Astrocyte (in vitro differentiated cells and primary cell): ENCODE data around the gene DYNLT2B.

Source experiments
- CTCF ChIP-seq: IDR thresholded peaks from 2 replicates; pipeline ENCODE4 v1.5.1; 2011; ENCODE audit warnings: low read depth, mild to moderate bottlenecking, inconsistent platforms, low read length, moderate library complexity; ENCODE audit not compliant: insufficient read depth
- EZH2 ChIP-seq: IDR thresholded peaks from 2 replicates; pipeline ENCODE4 v1.6.1; 2012; ENCODE audit warnings: mild to moderate bottlenecking, low read length, inconsistent platforms; ENCODE audit not compliant: insufficient read depth

- TF ChIP-seq CTCF (no peak), EZH2 (no peak)
These were observed 43.5 kb downstream of the DYNLT2B start for GRCh38 chr3:196274585-196274984.
